DMS 273 treated with DMSO at 0.1 percent for 48 hours (cell line): Measurements from ENCODE around the gene OLFM2.

Experiments used
- DNase-seq: peaks from one replicate; lab custom pipeline; 2025; lab: John Stamatoyannopoulos, UW

OLFM2 gene

GRCh38 chr19:9906475-9907087 is 29.7 kb downstream of the OLFM2 start:
- DNase-seq, result no peak

DNA sequence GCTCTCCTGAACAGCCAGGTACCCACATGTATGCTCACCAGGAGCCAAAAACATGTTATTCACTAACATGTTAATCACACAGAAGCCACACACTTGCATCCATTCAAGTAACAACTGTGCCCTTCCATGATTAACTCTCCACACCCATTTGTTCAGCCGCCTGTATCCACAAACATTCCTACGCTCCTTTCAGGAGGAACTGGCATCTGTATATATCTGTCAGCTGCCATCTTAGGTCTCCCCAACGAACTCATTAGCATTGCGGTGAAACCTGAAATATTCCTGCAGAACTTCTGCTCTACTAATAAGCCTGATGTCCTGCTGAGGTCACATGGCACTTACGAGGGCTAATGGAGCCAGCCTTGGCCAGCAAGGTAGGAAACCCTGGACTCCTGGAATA is 33.0 kb downstream of the OLFM2 start:
- no peak for DNase-seq

- DNase-seq, result no peak
Observed at GRCh38 chr19:9901642-9902041, 34.7 kb downstream of the OLFM2 start.

DNA sequence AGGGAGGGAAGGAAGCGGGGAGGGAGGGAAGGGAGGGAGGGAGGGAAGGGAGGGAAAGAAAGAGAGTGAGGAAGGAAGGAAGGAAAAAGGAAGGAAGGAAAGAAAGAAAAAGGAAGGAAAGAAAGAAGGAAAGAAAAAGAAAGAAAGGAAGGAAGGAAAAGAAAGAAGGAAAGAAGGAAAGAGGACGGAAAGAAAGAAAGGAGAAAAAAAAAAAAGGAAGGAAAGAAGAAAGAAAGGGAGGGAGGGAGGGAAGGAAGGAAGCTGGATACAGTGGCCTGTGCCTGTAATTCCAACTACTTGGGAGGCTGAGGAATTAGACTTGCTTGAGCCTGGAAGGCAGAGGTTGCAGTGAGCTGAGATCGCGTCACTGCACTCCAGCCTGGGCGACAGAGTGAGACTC is 35.3 kb downstream of the OLFM2 start:
- DNase-seq, result no peak

DNA sequence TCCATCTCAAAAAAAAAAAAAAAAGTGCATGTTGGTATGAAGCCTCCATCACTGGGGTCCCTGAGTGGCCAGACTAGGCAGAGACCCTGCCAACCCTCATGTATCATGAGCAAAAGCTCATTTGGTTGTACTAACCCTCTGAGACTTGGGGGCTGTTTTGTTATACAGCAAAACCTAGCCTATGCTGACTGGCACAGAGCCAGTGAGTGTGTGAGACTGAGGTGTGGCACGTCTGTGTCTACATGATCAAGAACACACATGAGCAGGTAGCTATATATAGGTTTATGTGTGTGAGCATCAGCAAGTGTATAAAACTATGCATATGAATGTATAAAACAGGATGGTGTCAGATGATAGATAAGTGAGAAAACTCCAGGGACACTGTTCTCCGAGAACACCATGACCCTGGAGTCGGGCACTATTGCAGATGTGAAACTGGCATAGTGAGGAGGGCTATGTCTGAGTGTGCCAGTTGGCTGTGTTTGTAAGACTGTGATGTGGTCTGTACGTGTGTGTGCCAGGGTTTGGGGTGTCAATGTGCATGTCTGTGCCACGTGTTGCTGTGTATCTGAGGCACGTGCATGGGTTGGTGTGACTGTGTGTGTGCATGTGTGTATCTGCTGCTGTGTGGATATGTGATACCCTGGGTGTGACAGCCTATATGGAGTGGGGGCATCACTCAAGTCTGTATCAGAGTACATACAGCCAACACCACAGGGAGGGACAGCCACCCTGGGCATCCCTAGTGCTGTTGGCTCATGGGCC is 44.5 kb downstream of the OLFM2 start:
- no peak for DNase-seq

GRCh38 chr19:9885077-9885552 is 51.2 kb downstream of the OLFM2 start:
- DNase-seq, result peak; percentile 48

GRCh38 chr19:9883764-9884163 is 52.6 kb downstream of the OLFM2 start:
- DNase-seq, result no peak

DNA sequence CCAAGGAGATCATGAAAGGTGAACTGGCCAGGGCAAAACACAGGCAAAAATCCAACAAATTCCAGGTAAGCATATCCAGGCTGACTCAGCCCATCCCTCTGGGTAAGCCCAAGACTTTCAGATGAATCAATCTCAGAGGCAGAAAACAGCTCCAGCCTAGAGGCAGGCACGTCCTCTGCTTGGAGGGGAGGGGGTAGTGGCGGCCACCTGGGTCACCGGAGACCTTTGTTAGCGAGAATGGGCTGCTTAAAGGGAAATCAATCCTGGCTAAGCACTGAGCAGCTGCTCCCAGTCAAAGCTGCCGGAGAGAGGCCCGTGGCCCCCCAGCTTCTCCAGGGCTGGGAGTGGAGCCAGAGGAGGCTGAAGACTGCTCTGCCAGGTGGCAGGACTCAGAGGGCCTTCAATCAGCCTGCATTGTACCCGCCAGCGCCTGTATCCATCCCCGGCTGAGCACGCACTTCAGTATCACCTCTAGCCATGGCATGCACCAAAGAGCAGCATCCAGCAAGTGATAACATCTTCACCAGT is 53.0 kb downstream of the OLFM2 start:
- peak; percentile 15 for DNase-seq

- DNase-seq, result peak; percentile 17
Observed at GRCh38 chr19:9881720-9882119, 54.6 kb downstream of the OLFM2 start.

DNA sequence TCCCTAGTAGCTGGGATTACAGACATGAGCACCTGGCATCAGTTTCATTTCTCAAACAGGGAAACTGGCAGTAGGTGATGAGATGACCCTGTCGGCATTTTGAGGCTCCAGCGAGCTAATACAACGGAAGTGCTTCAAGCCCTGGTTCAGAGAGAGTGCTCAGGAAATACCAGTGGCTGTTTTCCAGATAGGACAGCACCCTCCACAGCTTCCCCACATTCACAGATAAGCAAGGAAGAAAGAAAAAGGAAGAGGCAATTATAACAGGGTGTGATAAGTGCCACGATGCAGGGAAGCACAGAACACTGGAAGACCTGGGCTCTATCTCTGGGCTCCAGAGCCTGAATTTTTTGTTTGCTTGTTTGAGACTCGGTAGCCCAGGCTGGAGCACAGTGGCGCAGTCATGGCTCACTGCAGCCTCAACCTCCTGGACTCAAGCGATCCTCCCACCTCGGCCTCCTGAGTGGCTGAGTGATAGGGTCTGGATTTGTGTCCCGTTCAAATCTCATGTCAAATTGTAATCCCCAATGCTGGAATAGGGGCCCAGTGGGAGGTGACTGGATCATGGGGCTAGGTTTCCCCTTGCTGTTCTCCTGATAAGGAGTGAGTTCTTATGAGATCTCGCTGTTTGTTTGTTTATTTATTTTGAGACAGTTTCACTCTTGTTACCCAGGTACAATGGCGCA is 57.7 kb downstream of the OLFM2 start:
- DNase-seq, result no peak

GRCh38 chr19:9877780-9878510 is 58.4 kb downstream of the OLFM2 start:
- DNase-seq, result no peak

DNA sequence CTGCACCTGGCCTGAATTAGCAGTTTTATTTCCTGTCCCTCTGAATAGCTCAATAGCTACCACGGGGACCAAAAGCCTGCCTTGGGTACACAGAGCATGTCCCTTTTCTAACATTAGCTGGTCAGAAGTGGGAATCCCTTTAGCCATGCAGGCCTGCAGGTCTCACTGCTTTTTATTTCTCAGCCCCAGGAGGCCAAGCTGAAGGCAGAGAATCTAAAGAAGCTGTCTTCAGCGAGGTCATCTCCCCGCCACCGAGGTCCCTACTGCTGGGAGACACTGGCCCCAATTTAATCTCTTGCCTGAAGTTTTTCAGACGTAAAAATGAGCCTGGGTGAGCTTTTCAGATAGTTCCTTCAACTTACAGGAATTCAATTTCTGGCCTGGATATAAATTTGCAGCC is 60.5 kb downstream of the OLFM2 start:
- no peak for DNase-seq

DNA sequence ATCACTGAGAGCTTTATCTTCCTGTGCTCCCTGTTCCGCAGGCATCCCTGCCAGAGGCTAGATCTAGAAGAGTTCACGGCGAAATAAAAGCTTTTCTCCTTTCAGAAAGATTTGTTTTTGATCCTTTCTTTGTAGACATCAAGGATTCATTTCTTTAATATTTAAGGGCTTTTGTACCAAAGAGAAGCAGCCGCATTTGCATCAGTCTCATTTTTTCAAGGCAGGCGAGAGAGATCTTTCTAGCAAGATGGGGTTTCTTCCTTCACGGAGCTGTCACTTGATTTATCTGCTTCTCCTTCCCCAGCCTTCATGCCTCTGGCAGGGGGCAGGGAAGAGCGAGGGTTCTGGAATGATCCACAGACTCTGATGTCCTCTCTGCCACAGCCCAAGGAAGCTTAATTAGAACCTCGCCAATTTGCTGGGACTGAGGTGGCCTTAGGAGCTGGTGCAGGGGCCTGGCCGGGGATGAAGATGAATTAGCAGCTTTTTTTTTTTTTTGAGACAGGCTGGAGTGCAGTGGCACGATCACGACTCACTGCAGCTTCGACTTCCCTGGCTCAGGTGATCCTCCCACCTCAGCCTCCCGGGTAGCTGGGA is 61.2 kb downstream of the OLFM2 start:
- no peak for DNase-seq

DNA sequence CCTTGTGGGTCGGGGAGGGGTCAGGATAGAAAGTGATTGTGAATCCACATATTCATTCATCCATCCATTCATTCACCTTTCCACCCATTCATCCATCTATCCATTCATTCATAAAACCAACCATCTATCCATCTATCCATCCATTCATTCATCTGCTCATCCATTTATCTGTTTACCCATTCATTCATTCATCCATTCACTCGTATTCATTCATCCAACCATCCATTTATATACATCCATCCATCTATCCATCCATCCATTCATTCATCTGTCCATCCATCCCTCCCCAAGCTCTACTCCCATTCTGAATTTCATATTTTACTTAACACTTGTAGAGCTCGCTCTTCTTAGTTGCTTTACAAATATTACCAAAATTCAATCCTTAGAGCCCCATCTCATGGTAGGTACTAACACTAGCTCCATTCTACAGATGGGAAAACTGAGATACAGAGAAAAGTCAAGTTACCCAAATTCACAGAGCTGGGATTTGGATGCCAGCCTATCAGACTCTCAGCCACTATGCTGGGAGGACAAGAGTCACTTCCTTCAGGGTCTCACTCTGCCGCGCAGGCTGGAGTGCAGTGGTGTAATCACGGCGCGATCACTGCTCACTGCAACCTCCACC is 63.6 kb downstream of the OLFM2 start:
- DNase-seq, result no peak

DNA sequence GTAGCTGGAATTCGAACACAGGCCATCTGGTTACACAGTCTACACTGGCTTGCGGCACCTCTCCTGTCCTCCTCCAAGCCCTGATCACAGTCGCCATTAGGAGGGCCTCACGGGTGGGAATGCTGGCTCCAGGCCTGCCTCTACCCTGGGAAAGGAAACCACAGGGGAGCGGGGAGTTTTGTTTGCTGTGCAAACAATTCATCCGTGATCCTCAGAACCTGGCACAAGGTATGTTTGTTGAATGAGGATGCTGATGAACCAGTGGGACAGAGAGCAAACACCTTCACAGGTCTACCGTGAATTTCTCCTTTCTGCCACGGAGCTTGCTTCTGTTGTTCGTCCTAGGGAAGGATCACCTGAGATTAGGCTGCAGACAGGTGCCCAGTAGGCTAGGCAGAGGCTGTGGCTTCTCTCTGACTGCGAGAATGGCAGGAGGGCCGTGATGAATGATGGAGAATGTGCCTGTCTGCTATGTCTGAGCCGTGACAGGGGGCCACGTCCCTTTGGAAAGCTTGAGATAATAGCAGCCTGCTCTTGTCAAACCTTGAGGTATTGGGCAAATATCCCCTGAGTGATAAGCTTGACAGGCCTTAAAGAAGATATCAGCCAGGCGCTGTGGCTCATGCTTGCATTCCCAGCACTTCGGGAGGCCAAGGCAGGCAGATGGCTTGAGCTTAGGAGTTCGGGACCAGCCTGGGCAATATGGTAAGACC is 64.5 kb downstream of the OLFM2 start:
- DNase-seq, result no peak

DNA sequence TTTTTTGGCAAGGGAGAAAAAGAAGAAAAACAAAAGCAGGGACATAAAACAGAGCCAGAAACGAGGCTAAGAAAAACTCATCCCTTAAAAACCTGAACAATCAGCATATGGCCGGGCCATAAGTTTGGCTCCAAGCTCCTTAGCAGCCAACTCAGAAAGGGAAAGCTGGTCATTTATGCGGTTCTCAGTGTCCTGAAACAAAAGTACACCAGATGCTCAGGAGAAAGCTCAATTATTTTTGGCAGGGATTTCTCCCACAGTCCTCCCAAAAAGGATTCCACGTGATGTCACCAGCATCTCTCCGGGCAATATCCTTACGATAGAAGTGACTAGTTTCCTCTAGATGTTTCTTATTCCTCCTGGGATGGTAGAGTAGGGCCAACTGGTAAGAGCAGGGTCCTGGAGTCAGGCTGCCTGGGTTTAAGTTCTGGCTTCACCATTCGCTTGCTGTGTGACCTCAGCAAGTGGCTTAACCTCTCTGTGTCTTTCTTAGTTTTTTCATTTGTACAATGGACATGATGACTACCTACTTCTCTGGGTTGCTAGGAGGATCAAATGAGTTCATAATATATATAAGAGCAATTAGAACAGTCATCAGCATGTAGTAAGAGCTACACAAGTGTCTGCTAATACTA is 67.2 kb downstream of the OLFM2 start:
- DNase-seq, result peak; percentile 51

DNA sequence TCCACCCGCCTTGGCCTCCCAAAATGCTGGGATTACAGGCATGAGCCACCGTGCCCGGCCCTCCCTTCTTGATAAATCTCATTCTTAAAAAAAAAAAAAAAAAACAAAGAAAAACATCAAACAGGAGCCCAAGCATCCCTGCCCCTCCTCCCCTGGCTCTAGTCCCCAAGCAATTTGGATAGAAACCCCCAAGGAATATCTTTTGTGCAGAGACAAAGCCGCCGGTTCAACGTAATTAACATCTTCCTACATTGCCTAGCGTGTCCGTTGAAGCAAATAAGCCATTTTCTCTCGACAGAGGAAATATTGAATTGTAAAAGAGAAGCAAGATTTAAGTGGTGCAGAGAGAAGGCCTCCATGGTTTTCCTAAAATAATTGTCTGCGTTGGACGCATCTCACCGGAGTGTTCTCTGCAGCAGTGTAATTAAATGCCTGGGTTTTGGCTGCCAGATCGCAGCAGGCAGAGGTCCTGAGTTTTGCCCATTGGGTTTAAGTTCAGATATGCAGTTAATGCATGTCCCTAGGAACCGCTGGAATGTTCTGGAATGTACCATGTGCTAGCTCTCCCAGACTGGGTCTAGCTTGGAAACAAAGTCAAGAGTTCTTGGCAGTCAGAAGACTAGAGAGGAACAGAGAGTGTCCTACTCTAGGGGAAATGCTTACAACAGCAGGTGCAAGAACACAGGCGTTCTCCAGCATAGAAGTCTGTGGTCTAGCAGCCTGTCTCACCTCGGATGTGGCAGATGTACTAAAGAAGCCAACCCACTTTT is 70.4 kb downstream of the OLFM2 start:
- no peak for DNase-seq

DNA sequence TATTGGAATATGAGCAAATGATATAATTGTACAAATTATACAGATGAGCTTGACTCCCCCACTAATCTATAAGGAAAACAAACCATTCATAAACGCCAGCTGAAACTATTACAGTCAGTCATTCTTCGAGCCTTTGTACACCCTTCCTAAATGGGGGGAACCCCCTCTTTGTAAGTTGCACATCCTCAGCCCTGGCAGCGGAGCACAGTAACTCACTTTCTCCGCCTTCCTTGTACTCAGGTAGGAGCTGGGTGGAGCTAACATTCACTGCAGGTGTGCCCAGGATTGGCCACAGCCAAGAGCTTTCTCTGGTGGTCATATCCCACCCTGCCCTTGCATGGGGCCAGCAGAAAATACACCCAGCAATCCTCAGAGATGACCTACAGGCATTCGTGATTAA is 72.6 kb downstream of the OLFM2 start:
- no peak for DNase-seq

GRCh38 chr19:9862938-9863337 is 73.4 kb downstream of the OLFM2 start:
- DNase-seq, result no peak
